Skeletal muscle satellite cell (primary cell): Measurements from ENCODE around the gene HSPG2.

Source experiments
- H3K27me3 ChIP-seq: 2 replicates; pipeline ENCODE4 v1.7.0; 2013; ENCODE audit warnings: low read length; ENCODE audit not compliant: control insufficient read depth, insufficient read depth
- H3K36me3 ChIP-seq: 2 replicates; pipeline ENCODE4 v1.7.0; 2013; ENCODE audit warnings: mild to moderate bottlenecking, control low read depth, low read length; ENCODE audit not compliant: insufficient read depth
- H3K4me1 ChIP-seq: 2 replicates; pipeline ENCODE4 v1.7.0; 2013; ENCODE audit warnings: low read length; ENCODE audit not compliant: control insufficient read depth, insufficient read depth
- H3K4me2 ChIP-seq: 2 replicates; pipeline ENCODE4 v1.7.0; 2013; ENCODE audit warnings: mild to moderate bottlenecking, low read length
- H3K4me3 ChIP-seq: 2 replicates; pipeline ENCODE4 v1.7.0; 2013; ENCODE audit warnings: low read length
- H3K9ac ChIP-seq: 2 replicates; pipeline ENCODE4 v1.7.0; 2013; ENCODE audit warnings: mild to moderate bottlenecking, low read depth, low read length, moderate library complexity
- H3K9me3 ChIP-seq: replicated peaks from 2 replicates; pipeline ENCODE4 v1.7.0; 2013; ENCODE audit warnings: mild to moderate bottlenecking, control low read depth, low read length

Gene HSPG2

DNA sequence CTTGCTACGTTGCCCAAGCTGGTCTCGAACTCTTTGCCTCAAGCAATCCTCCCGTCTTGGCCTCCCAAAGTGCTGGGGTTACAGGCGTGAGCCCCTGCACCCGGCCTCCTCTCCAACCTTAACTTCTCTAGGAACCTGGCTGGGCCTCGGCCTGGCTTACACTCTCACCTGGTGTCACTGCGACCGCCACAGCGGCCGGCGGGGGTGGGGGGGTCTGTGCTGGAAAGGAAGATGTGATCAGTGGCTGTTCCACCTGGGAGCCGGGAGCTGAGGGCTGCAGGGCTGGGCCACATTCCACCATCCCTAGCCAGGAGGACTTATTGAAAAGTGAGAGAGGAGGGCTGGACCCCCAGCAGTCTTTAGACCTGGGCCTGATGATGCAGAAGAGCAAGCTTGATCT lies 48.6 kb downstream of the HSPG2 start:
- H3K27me3 ChIP-seq, result no peaks in the 10 kb centered on the region
- H3K4me1 ChIP-seq, result no peaks in the 10 kb centered on the region
- peaks cover 94% of the 10 kb centered on the region for H3K36me3 ChIP-seq
- no peaks in the 10 kb centered on the region for H3K9me3 ChIP-seq
- no peak overlapping the region for H3K4me3 ChIP-seq
- no peak overlapping the region for H3K9ac ChIP-seq
- no peak overlapping the region for H3K4me2 ChIP-seq

DNA sequence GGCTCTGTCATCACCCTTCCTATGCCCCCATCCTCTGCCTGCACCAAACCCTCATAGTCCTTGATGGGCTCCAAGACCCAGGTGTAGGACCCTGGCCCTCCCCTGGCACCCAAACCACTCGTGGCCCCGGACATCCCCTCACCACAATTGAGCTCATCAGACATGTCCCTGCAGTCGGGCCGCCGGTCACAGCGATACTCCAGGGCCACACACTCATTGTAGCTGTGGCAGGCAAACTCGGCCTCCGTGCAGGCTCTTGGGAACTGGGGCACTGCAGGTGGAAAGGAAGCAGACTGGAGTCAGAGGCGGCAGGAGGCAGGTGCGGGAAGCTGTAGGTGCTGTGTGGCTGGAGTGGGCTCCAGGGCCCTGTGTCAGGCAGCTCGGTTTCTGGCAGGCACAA lies 49.3 kb downstream of the HSPG2 start:
- no peak overlapping the region for H3K9ac ChIP-seq
- no peaks in the 10 kb centered on the region for H3K27me3 ChIP-seq
- H3K4me3 ChIP-seq, result no peak overlapping the region
- no peaks in the 10 kb centered on the region for H3K4me1 ChIP-seq
- H3K9me3 ChIP-seq, result no peaks in the 10 kb centered on the region
- H3K4me2 ChIP-seq, result no peak overlapping the region
- H3K36me3 ChIP-seq, result peaks cover 93% of the 10 kb centered on the region

DNA sequence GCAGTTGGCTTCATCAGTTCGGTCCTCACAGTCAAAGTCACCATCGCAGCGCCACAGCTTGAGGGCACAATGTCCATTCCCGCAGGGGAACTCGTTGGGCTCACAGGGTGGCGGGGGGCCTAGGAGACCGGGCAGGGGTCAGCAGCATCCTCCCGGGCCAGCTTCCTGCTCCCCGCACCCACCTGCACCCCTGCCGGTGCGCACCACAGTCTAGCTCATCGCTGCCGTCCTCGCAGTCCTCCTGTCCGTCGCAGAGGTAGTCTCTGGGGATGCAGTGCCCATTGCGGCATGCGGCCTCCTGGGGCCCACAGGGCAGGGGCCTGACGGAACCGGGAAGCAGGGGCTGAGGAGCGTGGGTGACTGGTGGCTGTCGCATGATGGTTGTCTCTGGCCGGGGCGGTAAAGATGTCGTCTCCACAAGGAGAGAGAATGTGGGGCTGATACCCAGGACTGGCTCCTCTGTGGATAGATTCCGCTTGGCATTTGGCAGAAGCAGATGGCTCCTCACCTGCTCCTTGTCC lies 49.8 kb downstream of the HSPG2 start:
- no peaks in the 10 kb centered on the region for H3K4me1 ChIP-seq
- no peak overlapping the region for H3K9ac ChIP-seq
- H3K27me3 ChIP-seq, result no peaks in the 10 kb centered on the region
- H3K4me3 ChIP-seq, result no peak overlapping the region
- peaks cover 96% of the 10 kb centered on the region for H3K36me3 ChIP-seq
- H3K9me3 ChIP-seq, result no peaks in the 10 kb centered on the region
- no peak overlapping the region for H3K4me2 ChIP-seq

DNA sequence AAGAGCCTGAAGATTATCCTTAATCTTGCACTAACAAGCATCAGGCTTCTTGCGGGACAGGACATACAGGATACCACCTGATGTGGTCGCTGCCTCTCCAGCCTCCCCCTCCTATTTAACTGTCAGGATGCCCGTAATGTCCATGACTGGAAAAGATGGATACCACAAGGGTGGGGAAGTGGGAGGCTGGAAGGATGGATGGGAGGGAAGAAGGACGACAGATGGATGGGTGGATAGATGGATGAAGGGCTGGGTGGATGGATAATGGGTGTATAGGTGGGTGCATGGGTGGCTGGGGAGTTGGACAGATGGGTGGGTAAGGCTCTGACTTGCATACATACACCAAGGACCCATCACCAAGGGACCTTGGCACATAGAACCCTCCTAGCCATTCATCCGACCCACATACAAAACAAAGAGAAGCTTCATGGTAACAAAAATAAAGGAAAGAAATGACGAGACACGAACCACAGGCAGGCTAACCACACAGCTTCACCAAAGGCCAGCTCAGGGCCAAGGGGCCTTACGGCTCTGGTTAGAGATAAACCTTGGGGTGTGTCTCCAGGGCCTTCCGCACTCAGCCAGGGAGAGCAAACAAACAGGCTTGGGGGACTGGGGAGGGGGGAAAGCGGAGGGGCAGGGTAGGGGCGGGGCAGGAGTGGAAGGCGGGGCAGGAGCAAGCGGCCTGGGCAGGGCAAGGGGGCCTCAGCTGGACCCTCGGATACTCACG lies 50.5 kb downstream of the HSPG2 start:
- no peaks in the 10 kb centered on the region for H3K9me3 ChIP-seq
- no peak overlapping the region for H3K4me2 ChIP-seq
- H3K36me3 ChIP-seq, result peaks cover 95% of the 10 kb centered on the region
- no peak overlapping the region for H3K9ac ChIP-seq
- no peak overlapping the region for H3K4me3 ChIP-seq
- no peaks in the 10 kb centered on the region for H3K4me1 ChIP-seq
- H3K27me3 ChIP-seq, result no peaks in the 10 kb centered on the region

DNA sequence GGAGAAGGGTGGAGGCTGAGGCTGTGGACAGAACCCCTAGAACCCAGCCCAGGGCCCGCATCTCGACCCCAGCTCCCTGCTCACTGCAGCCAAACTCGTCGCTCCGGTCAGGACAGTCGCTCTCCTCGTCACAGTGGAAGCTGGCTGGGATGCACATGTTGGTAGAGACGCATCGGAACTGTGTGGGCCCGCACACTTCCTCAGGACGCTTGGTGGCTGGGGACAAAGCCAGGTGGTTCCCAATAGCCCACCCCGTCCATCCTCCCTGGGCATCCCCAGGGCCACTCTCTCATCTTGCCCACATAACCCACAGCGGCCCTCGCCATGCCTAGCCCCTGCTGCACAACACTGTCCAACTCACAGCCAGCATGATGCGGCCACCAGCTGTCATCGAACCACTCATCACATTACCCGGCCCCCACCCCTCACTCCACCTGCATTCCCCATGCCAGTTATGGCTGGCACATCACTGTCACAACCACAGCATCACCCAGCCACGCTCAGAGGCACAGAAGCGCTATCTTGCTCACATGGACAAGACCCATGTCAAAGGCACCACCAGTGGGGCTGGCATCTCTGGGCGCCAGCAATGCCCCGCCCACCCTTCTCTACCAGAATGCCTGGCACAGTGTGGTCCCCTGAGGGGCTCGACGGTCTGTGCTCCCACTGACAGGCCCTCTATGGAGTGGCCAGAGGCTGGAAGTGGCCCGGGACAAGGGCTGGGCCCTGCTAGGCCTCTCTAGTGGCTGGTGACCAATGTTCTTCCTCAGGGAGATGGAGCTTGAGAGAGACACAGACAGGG lies 51.7 kb downstream of the HSPG2 start:
- Histone ChIP-seq H3K4me1 (no peaks in the 10 kb centered on the region), H3K4me2 (no peak overlapping the region), H3K4me3 (no peak overlapping the region), H3K36me3 (peaks cover 95% of the 10 kb centered on the region), H3K9ac (no peak overlapping the region), H3K9me3 (no peaks in the 10 kb centered on the region), H3K27me3 (no peaks in the 10 kb centered on the region)

DNA sequence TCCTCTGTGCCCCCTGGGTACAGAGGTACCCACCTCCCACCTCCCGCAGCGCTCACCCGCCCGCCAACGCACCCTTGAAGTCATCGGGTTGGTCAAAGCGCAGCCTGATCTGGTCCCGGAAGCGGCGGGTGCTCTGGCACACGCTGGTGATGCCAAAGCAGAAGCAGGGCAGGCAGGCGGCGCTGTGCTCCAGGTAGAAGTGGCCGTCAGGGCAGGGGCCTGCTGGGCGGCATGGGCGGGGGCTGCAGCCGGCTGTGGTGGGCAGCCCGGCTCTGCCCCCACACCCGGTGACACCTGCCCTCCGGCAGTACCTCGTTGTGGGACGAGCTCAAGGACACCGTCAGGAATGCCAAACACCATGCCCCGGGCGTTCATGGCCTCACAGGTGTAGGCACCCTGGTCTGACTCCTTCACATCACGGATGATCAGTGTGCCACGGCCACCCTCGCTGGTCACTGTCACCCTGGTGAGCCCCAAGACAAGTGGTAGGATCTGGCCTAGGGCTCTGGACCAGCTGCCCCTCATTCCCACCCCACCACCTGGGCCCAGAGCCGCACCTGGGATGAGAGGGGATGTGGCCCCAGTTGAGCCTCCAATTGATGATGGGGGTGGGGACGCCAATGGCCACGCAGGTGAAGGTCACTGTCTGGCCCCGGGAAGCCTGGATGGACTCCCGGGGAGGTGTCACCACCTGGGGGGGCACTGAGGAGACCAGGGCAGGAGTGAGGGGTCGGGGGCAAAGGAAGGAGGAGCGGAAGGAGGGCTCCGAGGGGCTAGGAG lies 52.5 kb downstream of the HSPG2 start:
- Histone ChIP-seq H3K9me3 (no peaks in the 10 kb centered on the region), H3K9ac (no peak overlapping the region), H3K36me3 (peaks cover 95% of the 10 kb centered on the region), H3K4me3 (no peak overlapping the region), H3K4me1 (no peaks in the 10 kb centered on the region), H3K27me3 (no peaks in the 10 kb centered on the region), H3K4me2 (no peak overlapping the region)

DNA sequence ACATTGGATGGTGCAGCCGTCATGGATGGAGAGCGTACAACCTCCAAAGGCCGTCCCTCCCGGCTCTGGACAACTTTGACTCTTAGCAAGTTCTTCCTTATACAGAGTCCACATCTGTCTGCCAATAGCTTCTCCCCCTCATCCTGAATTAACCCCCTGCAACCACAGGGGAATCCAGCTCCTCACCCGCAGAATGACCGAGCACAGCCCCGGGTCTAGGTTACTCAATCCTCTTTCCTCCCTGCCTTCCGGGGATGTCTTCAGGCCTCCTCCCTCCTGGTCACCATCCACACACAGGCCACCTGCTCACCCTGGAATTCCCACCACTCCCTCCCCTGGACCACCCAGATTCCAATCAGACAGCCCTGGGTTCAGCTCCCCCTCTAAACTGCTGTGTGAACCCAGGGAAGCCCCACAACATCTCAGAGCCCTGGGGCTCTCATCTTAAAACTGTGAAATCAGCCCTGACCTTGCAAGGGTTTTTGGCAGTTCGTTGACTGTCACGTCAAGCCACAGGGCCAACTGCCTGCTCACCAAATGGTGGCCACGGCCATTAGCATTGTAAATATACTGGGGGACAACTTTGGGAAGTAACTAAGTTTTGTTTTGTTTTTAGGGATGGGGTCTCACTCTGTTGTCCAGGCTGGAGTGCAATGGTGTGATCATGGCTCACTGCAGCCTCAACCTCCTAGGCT lies 54.2 kb downstream of the HSPG2 start:
- no peak overlapping the region for H3K9ac ChIP-seq
- no peaks in the 10 kb centered on the region for H3K4me1 ChIP-seq
- H3K27me3 ChIP-seq, result no peaks in the 10 kb centered on the region
- H3K4me3 ChIP-seq, result no peak overlapping the region
- peaks cover 94% of the 10 kb centered on the region for H3K36me3 ChIP-seq
- H3K9me3 ChIP-seq, result no peaks in the 10 kb centered on the region
- no peak overlapping the region for H3K4me2 ChIP-seq

DNA sequence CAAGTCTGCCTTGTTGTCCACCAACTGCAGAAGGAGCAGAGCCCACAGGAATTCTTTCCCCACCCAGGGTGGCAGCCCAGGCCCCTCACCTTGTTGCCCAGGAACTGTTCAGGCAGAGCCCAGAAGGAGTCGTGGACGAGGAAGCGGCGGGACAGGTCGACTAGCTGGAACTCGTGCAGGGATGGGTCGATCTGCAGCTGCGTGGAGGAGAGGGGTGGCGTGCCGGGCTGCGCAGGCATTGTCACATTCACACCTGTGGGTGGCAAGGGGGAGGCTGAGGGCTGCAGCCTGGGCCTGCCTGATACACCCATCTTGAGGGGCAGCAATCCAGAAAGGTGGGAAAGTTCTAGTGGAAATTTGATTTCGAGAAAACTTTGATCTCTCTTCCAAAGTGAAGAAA lies 55.9 kb downstream of the HSPG2 start:
- H3K4me3 ChIP-seq, result no peak overlapping the region
- no peaks in the 10 kb centered on the region for H3K27me3 ChIP-seq
- H3K4me2 ChIP-seq, result no peak overlapping the region
- H3K36me3 ChIP-seq, result peaks cover 92% of the 10 kb centered on the region
- no peaks in the 10 kb centered on the region for H3K4me1 ChIP-seq
- no peak overlapping the region for H3K9ac ChIP-seq
- no peaks in the 10 kb centered on the region for H3K9me3 ChIP-seq

DNA sequence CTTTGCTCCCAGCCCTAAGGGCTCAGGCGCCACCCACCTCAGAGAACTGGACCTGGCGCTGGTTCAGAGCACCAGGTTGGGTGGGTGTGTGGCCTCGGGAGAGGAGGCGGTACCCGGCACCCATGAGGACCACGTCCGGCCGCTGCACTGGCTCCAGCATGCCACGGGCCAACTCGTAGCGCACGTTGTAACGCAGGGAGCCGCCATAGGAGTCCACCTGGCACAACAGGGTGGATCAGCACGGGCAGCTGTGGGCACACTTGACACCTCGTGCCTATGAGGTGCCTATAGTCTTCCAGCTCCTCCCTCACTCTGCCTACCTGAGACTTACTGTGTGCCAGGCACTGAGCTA lies 56.5 kb downstream of the HSPG2 start:
- no peak overlapping the region for H3K9ac ChIP-seq
- H3K4me3 ChIP-seq, result no peak overlapping the region
- no peak overlapping the region for H3K4me2 ChIP-seq
- no peaks in the 10 kb centered on the region for H3K4me1 ChIP-seq
- H3K9me3 ChIP-seq, result no peaks in the 10 kb centered on the region
- peaks cover 92% of the 10 kb centered on the region for H3K36me3 ChIP-seq
- H3K27me3 ChIP-seq, result no peaks in the 10 kb centered on the region

DNA sequence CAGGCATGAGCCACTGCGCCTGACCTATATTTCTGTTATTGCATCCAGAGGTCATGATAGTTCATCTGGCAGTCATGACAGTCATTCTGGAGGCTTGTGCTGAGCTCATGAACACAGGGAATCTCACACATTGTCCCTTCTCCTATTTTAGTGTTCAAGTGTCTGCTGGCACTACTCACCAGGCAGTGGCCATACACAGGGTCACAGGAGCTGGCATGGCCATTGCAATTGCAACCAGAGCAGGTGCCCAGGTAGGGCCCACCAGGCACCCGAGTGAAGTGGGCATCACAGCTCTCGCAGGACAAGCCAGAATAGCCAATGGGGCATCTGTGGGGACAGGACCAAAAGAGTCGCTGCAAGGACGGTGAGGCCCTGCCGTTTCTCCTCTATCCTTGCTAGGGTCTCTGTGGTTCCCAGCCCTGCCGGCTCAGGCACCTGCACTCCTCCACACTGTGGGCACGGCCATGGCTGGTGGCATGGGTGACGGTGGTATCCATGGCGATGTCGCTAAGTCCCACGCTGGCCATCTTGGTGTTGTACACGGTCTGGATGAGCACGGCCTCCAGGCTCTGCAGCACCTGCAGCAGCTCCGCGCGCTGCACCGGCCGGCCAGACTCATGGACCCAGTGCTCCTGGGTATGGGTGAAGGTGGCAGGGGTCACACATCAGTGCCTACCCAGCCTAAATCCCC lies 57.0 kb downstream of the HSPG2 start:
- no peak overlapping the region for H3K4me3 ChIP-seq
- H3K4me1 ChIP-seq, result no peaks in the 10 kb centered on the region
- H3K9me3 ChIP-seq, result no peaks in the 10 kb centered on the region
- H3K9ac ChIP-seq, result no peak overlapping the region
- H3K4me2 ChIP-seq, result no peak overlapping the region
- no peaks in the 10 kb centered on the region for H3K27me3 ChIP-seq
- peaks cover 92% of the 10 kb centered on the region for H3K36me3 ChIP-seq
